ENCODE results near the gene SLC9A6.

- TF ChIP-seq EZH2 (IDR thresholded peaks at IDR 0.05; ENCODE audit: low read depth, unreplicated experiment), result no peak
- TF ChIP-seq, protein P1, sequence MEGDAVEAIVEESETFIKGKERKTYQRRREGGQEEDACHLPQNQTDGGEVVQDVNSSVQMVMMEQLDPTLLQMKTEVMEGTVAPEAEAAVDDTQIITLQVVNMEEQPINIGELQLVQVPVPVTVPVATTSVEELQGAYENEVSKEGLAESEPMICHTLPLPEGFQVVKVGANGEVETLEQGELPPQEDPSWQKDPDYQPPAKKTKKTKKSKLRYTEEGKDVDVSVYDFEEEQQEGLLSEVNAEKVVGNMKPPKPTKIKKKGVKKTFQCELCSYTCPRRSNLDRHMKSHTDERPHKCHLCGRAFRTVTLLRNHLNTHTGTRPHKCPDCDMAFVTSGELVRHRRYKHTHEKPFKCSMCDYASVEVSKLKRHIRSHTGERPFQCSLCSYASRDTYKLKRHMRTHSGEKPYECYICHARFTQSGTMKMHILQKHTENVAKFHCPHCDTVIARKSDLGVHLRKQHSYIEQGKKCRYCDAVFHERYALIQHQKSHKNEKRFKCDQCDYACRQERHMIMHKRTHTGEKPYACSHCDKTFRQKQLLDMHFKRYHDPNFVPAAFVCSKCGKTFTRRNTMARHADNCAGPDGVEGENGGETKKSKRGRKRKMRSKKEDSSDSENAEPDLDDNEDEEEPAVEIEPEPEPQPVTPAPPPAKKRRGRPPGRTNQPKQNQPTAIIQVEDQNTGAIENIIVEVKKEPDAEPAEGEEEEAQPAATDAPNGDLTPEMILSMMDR (conservative IDR thresholded peaks at IDR 0.05; ENCODE audit: low read depth in 2 of 2), result no peak
- peak; percentile 60 for TF ChIP-seq POLR2AphosphoS5 (IDR thresholded peaks at IDR 0.05; ENCODE audit: low read depth)
- no peak for TF ChIP-seq CREB1 (CRISPR knock-in tag; IDR thresholded peaks at IDR 0.05; ENCODE audit: low read depth)
- no peak for TF ChIP-seq EZH2phosphoT487 (IDR thresholded peaks at IDR 0.05; ENCODE audit: unreplicated experiment)
- no peak for TF ChIP-seq ETS1 (IDR thresholded peaks at IDR 0.05)
- TF ChIP-seq, protein P2, sequence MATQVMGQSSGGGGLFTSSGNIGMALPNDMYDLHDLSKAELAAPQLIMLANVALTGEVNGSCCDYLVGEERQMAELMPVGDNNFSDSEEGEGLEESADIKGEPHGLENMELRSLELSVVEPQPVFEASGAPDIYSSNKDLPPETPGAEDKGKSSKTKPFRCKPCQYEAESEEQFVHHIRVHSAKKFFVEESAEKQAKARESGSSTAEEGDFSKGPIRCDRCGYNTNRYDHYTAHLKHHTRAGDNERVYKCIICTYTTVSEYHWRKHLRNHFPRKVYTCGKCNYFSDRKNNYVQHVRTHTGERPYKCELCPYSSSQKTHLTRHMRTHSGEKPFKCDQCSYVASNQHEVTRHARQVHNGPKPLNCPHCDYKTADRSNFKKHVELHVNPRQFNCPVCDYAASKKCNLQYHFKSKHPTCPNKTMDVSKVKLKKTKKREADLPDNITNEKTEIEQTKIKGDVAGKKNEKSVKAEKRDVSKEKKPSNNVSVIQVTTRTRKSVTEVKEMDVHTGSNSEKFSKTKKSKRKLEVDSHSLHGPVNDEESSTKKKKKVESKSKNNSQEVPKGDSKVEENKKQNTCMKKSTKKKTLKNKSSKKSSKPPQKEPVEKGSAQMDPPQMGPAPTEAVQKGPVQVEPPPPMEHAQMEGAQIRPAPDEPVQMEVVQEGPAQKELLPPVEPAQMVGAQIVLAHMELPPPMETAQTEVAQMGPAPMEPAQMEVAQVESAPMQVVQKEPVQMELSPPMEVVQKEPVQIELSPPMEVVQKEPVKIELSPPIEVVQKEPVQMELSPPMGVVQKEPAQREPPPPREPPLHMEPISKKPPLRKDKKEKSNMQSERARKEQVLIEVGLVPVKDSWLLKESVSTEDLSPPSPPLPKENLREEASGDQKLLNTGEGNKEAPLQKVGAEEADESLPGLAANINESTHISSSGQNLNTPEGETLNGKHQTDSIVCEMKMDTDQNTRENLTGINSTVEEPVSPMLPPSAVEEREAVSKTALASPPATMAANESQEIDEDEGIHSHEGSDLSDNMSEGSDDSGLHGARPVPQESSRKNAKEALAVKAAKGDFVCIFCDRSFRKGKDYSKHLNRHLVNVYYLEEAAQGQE (IDR thresholded peaks at IDR 0.05; ENCODE audit: unreplicated experiment), result no peak
- no peak for TF ChIP-seq ZNF331 (CRISPR knock-in tag; IDR thresholded peaks at IDR 0.05; ENCODE audit: low read depth)
Measured at GRCh38 chrX:135985157-135985972, at the start of gene SLC9A6.
